HTERT RPE-1 (cell line): ENCODE measurements around the gene TULP4.
"Not testable (repeated sequence)": the region's sequence is repeated elsewhere in the genome, so short reads cannot be mapped to it uniquely, and the experiment has no call there.

Experiments used
- in situ Hi-C: fragments of 300-500 bp; cut with MboI; formaldehyde crosslinking; loops from 4 replicates; pipeline ENCODE4 v1.14.3; 2020; ENCODE audit warnings: low sequenced_read_pairs

The TULP4 gene

DNA sequence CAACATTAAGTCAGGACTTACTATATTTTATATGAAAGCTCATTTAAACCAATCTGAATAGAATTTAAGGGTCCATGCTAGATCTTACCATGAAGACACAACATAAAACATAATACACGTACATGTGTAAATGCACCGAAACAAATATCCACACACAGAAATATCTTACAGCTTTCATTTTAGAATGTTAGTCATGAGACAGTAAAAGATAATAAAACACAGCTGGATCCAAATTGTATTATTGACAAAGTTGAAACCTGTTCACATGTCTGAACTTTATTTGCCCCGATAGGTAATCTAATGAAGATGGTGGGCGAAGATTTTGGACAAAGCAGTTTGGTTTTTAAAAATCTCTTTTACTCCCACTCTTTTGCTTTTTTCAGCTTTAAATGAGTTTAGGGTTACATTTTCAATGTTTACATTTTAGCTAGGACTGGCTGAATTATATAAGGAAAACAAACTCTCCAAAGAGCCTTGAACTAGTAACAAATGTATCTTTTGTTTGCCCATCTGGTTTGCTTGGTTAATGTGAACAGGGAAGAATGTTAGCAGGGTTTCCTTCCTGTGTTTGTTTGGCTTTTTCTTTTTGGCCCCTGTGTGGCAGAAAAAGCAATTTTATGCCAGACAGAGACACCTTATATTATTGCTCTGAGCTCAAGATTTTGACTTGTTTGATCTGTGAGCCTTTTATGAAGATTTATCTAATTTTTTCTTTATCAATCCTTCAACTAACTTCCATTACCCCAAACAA is 242.5 kb downstream of the TULP4 start:
- in situ Hi-C loops: no loop called here

DNA sequence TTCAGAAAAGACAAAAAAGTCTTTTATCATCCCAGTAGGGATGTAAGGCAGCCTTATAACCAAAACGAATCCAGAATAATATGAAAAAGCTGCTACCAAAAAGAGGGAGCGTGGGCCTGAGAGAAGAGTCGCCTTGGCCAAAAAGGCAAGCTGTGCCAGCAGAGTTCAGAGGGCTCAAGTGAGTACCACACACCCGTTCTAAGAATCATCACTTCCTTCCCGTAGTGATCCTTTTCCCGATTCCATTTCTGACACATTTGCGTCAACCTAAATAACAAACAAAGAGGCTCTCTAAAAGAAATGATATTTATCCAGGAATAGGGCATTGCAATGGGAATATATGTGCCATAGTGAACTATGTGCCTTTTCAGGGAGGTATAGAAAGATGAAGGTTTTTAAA is 243.8 kb downstream of the TULP4 start:
- in situ Hi-C loops: no loop called here

DNA sequence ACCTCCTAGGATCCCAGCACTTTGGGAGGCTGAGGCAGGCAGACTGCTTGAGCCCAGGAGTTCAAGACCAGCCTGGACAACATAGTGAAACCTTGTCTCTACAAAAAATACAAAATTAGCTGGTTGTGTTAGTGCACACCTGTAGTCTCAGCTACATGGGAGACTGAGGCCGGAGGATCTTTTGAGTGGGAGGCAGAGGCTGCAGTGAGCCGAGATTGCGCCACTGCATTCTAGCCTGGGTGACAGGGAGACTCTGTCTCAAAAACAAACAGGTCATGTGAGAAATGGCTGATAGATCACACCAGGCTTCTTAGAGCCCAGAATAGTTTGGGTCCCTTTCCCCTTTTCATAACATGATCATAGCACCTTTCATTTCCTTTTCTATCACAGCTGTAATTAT is 244.8 kb downstream of the TULP4 start:
- in situ Hi-C loops: not testable (repeated sequence)

DNA sequence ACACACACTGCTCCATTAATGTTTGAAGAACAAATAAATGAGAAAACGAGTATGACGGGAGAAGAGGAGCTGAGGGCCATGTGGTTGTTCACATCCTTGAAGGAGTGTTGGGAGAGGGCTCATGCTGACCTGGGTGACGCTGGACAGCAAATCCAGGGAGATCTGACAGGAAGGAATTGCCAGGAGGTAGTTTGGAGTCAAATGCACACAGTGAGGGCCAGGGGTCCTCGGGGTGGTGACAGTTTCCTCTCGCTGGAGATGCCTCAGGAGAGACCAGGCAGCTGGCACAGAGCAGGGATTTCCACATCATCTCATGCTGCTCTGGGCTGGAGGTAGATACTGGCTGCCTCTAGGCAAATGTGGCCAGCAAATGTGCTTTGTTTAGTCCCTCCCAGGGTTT is 245.7 kb downstream of the TULP4 start:
- in situ Hi-C loops: no loop called here

DNA sequence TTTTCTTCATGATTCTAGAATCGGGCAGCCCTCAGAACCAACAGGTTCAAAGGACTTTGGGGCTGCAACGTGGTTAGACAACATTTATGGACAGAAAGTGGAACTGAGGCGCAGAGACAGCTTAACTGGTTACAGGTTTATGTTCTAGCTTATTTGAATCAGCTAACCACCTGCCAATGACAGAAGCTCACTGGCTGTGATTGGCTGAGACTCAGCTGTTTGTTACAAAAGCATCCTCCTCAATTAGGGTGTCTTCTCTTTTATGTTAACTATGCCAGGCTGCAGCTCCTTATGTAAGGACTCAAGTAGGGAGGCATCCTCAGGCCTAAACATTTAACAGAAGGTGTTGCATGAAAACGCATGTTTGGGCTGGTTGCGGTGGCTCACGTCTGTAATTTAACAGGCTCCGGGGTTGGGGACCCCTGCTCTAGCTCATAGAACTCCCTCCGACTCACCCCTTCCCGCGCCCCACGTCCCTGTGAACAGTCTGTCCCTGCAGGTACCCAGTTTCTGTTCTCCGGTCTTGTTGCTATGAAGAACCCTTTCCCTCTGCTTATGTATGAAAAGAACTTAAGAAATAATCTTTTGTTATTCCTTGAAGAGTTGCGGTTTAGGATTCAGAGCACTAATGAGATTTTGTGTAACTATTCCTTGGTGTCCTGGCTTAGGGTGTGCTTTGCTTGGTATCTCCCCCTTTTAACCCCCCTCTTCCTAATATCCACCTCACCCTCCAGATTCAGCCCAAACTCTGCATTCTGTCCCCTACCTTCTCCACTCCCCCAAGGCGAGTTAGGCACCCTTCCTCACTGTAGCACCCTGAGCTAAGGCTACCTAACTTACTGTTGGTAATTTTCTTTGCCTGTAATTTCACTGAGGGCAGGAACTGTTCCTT is 246.4 kb downstream of the TULP4 start:
- in situ Hi-C loops: no loop called here

DNA sequence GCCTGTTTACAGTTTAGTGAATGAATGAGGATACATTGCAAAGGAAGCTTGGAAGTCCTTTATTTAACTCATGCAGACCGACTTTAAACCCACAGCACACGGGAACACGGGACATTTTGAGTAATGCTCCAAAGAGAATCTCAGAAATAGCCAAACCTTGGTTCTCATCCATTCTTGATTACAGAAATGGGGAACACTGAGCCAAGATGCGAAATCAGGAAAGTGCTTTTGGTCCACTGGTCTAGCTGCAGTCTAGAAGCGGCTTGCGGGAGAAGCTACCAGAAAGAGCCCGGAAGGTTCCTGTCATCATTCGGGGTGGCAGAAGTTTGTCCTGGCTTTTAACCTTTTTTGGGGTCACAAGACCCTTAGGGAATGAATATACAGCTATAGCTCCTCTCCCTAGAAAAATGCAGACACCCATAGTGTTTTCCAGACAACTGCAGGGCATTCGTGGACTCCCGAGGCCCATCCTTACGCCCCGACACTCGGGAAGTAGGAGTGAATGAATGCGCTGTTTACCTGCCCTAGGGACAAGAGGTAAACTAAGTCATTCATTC is 247.2 kb downstream of the TULP4 start:
- in situ Hi-C loops: no loop called here

DNA sequence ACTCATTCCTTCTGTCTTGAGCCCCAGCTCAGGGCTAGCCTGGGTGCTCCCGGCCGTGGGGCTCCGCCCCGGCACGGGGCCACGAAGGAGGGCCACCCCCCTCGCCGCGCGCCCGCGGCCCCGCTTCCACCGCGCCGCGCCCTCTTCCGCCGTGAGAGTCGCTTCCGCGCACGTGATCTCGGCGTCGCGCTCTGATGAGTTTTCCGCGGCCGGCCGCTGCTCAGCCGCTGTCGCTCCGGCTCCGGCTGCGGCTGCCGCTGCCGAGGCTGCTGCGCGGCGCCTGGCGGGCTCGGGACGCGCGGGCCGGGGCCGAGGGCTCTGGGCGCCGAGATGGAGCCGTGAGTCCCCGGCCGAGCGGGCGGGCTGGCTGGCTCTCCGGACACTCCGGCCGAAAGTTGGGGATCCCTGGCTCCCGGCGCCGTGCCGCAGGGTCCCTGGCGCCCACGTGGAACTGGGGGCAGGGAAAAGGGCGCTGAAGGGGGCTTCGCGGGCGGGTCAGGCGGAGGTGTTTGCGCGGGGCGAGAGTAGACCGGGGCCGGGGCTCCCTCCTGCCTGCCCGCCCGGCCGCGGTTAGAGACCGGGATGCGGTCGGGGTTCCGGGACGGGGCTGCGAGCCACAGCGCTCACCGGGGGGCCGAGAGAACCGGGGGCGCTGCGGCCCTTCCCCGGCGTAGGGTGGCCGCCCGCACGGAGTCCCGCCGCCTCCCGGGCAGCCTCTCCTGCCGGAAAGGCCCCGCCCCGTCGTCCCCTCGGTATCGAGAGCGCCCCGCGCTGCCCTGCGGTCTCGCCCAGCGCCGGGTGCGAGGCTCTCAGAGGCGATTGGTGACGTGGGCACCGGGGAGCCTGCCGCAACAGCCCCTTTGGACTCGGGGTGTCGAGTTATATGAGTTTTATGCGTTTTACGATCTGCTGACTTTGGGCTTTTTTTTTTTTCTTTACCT is 247.9 kb downstream of the TULP4 start, which contains the start of gene TMEM181:
TSS of gene TMEM181 (plus strand) at position 197 of the 941 bp plus-strand sequence. CDS start at position 331, 134 bp downstream.
- in situ Hi-C loops: no loop called here

DNA sequence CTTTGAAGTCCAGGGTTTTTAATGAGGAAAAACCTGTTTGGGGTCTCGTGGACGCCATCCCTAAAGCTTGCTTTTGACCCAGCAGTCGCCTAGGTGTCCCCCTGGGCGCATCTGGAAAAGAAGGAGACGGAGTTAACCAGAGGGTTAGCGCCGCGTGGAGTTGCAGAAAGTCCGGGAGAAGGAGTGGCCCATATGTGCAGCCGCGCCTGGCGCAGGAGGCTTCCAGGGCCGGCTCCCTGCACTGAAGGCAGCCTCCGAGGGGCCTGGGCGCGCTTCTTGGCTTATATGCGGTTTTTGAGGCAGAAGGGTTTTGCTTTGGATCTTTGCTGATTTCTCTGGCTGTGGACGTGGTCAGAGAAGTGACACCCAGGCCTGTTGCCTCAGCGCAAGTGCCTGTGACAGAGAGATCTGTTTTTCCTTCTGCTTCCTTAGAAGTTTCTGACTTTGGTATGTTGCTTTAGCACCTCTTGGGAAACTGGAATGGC is 248.6 kb downstream of the TULP4 start:
- in situ Hi-C loops: no loop called here
